A673 (cell line): ENCODE results near the gene CLK2. TPM values are rescaled to one million over a fixed set of nuclear protein-coding genes. Genes with fewer than 3 reads are reported as not detected.

Experiments used
- BruUV-seq: library from RNA; stranded (reverse); fragments of 400-500 nt; replicated peaks from 2 replicates; lab custom pipeline; 2021; lab: Mats Ljungman, UMichigan
- CTCF ChIA-PET: fragments of 300-600 bp; sonication (Branson Sonifier 250); formaldehyde crosslinking; loops from one replicate; lab custom pipeline; 2022; ENCODE audit warnings: antibody characterized with exemption; lab: Charles Lee
- POLR2A ChIA-PET: fragments of 300-600 bp; sonication (Branson Sonifier 250); formaldehyde crosslinking; loops from one replicate; lab custom pipeline; 2022; ENCODE audit warnings: antibody characterized with exemption; ENCODE audit not compliant: low non-redundant PET; lab: Charles Lee
- DNase-seq: peaks from one replicate; pipeline ENCODE4 v3.0.0-alpha.2; 2015; ENCODE audit warnings: low spot score
- H3K27ac ChIP-seq: fragments of 200-600 bp; sonication (generic); 2 replicates; pipeline ENCODE4 v1.5.1; 2016; ENCODE audit warnings: mixed run types, low read depth, mild to moderate bottlenecking, mixed read lengths, antibody characterized with exemption, low read length; ENCODE audit not compliant: poor library complexity, severe bottlenecking
- H3K27me3 ChIP-seq: fragments of 200-600 bp; sonication (generic); replicated peaks from 2 replicates; pipeline ENCODE4 v1.6.1; 2017; ENCODE audit warnings: mixed run types, low read depth, mild to moderate bottlenecking, mixed read lengths, antibody characterized with exemption, low read length; ENCODE audit not compliant: insufficient read depth, poor library complexity
- H3K36me3 ChIP-seq: fragments of 200-600 bp; sonication (generic); 2 replicates; pipeline ENCODE4 v1.6.1; 2016; ENCODE audit warnings: mixed run types, mild to moderate bottlenecking, mixed read lengths, antibody characterized with exemption, low read length; ENCODE audit not compliant: insufficient read depth, poor library complexity, severe bottlenecking
- H3K4me1 ChIP-seq: fragments of 200-600 bp; sonication (generic); 2 replicates; pipeline ENCODE4 v1.6.1; 2017; ENCODE audit warnings: mixed run types, mild to moderate bottlenecking, mixed read lengths, antibody characterized with exemption, low read length; ENCODE audit not compliant: insufficient read depth, poor library complexity, severe bottlenecking
- H3K4me3 ChIP-seq: fragments of 200-600 bp; sonication (generic); 2 replicates; pipeline ENCODE4 v1.5.1; 2016; ENCODE audit warnings: low read depth, mixed run types, mild to moderate bottlenecking, mixed read lengths, low read length; ENCODE audit not compliant: poor library complexity, severe bottlenecking
- H3K9me3 ChIP-seq: fragments of 200-600 bp; sonication (generic); 2 replicates; pipeline ENCODE4 v1.6.1; 2016; ENCODE audit warnings: mixed run types, low read depth, mild to moderate bottlenecking, mixed read lengths, antibody characterized with exemption, low read length; ENCODE audit not compliant: poor library complexity, severe bottlenecking
- CTCF ChIP-seq: fragments of 300-800, 200-600 bp; sonication (generic); conservative IDR thresholded peaks from 2 replicates; pipeline ENCODE4 v1.5.1; 2017; ENCODE audit warnings: low read depth, mild to moderate bottlenecking, antibody characterized with exemption, low read length, moderate library complexity, mixed read lengths
- EZH2 ChIP-seq: fragments of 200-600 bp; sonication (generic); IDR thresholded peaks from 2 replicates; pipeline ENCODE4 v1.6.1; 2017; ENCODE audit warnings: borderline replicate concordance, low read depth, mild to moderate bottlenecking, mixed read lengths, antibody characterized with exemption, low read length; ENCODE audit not compliant: poor library complexity, severe bottlenecking
- intact Hi-C: fragments of 100-400 bp; cut with micrococcal nuclease; formaldehyde crosslinking; loops from one replicate; pipeline ENCODE4 v1.10.0; 2022; ENCODE audit not compliant: unreplicated experiment
- total RNA-seq: library from RNA; stranded (reverse); gene quantifications from 2 replicates; pipeline ENCODE4 v1.2.3, GENCODE V29; 2021

CLK2 gene
- total RNA-seq, 1 experiment from 2014 or later = 70.2 TPM

GRCh38 chr1:155307247-155307740 lies 34.0 kb upstream of the CLK2 start:
- Histone ChIP-seq H3K27me3 (no peaks in the 10 kb centered on the region), H3K4me1 (peaks cover 29% of the 10 kb centered on the region), H3K27ac (peak overlapping the region; percentile 96), H3K4me3 (no peak overlapping the region), H3K36me3 (peaks cover 15% of the 10 kb centered on the region), H3K9me3 (no peaks in the 10 kb centered on the region)
- intact Hi-C loops = no loop called here
- ChIA-PET POLR2A (interaction anchor here (1.1 kb wide), 1 partner anchor 9 kb away, joined by 3 read pairs; no protein-coding TSS in a partner anchor), CTCF (interaction anchor here (0.7 to 1.4 kb wide), 3 partner anchors 56 to 797 kb away, joined by 4 to 5 read pairs (median 4); no protein-coding TSS in a partner anchor)
- DNase-seq = peak; percentile 64
- no TSS peak for BruUV-seq
- TF ChIP-seq EZH2 (no peak), CTCF (peak; percentile 43; the same call in 1 of the 2 replicates)

GRCh38 chr1:155305881-155306391 lies 32.6 kb upstream of the CLK2 start:
- H3K27me3 ChIP-seq = no peaks in the 10 kb centered on the region
- H3K27ac ChIP-seq = peak overlapping the region; percentile 33
- intact Hi-C loops = no loop called here
- H3K4me3 ChIP-seq = no peak overlapping the region
- DNase-seq = no peak
- peaks cover 6% of the 10 kb centered on the region for H3K36me3 ChIP-seq
- TF ChIP-seq CTCF (no peak), EZH2 (no peak)
- POLR2A ChIA-PET = no interaction called here
- CTCF ChIA-PET = no interaction called here
- no peaks in the 10 kb centered on the region for H3K9me3 ChIP-seq
- peaks cover 23% of the 10 kb centered on the region for H3K4me1 ChIP-seq
- BruUV-seq = no TSS peak

GRCh38 chr1:155304558-155305063 lies 31.3 kb upstream of the CLK2 start:
- intact Hi-C loops = no loop called here
- no peaks in the 10 kb centered on the region for H3K27me3 ChIP-seq
- H3K4me1 ChIP-seq = peaks cover 16% of the 10 kb centered on the region
- no peak for DNase-seq
- TF ChIP-seq CTCF (no peak), EZH2 (no peak)
- ChIA-PET POLR2A (no interaction called here), CTCF (no interaction called here)
- no TSS peak for BruUV-seq
- H3K4me3 ChIP-seq = no peak overlapping the region
- H3K9me3 ChIP-seq = no peaks in the 10 kb centered on the region
- H3K27ac ChIP-seq = no peak overlapping the region
- H3K36me3 ChIP-seq = no peaks in the 10 kb centered on the region
